ENCODE measurements around the gene MXD1.

The MXD1 gene

DNA sequence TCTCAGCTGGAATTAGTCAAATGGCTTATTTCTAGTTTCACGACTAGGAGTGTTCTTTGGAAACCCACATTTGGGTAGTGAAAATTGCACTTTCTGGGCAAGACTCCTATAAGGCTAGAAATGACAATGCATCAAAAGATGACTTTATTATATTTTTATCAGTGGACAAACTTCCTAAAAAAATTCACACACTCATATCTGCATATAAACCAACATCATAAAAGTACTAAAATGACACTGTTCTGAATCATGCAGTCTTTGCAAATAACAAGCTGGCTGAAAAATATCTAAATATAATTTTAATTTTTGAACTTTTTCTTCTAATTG lies 17.6 kb downstream of the MXD1 start:
- DNase-seq (ENCODE audit: low read depth, low spot score) = no peak
- H3K27ac ChIP-seq = peak overlapping the region; percentile 98

DNA sequence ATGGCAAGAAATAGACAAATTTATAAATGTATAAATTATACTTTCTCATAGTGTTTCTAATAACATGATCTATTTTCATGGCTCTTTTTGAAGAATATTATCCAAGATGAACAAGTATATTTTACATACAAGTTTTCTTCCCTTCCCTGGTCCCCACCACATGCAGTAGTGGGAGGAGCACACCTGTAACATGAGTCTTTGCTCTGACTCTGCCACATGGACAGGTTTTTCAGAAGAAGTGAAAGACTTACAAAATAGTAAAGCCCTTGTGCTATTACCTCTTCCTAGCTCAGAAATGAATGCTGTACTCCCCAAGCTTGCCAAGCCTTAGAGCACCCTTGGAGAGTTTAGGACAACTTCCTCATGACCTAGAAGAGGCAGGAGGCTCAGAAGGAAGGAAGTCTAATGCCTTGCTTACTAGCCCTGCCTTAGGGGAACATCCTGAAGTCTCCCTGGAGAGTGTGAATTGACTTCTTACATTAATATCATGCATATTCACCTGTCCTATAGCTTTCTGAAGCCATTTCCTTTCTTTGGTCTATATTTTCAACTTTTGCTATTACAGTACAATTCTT lies 18.4 kb downstream of the MXD1 start:
- peak overlapping the region; percentile 98 for H3K27ac ChIP-seq
- no peak for DNase-seq (ENCODE audit: low read depth, low spot score)

DNA sequence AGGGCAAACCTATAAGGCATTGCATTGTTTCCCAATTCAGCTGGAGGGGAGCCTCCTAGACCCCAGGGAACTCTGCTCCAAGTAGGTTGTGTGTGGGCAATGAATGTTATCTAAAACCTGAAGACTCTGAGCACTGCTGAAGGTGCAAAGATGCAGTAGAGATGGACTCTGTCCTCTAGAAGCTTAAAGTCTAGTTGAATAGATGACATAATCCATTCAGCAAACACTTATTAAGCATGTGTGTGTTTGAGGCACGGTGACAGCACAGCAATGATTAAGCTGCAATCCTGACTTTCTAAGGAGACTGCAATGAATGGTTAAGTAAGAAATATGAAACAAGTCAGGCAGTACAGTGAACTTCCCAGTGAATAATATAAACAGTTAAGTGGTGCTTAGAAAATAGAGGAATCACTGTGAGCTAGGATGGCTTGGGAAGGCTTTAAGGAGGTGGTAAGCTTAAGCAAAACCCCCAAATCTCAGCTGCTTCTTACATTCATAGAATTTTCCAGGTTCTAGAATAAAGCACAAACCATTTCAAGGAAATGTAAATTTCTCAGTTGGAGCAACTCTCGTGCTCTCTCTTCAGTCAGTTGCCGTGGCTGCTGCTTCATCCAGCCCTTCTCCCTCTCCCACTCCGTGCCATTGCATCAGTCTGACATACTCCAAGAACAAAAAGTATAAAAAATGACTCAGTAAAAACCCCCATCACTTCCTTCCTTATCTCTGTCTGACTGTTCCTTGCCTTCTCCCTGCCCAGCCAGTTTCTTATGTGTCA lies 19.1 kb downstream of the MXD1 start:
- H3K27ac ChIP-seq = peak overlapping the region; percentile 98
- DNase-seq (ENCODE audit: low read depth, low spot score) = peak; percentile 84

DNA sequence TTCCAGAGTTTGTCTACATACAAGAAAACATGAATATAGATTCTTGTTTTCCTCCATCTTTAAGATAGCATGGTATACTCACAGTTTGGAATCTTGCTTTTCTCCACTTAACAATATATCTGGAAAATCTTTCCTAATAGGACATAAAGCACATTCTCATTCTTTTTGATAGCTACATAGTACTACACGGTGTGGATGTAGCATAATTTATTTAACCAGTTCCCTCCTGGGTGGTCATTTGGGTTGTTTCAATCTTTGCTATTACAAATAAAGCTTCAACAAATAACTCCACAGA lies 19.7 kb downstream of the MXD1 start:
- peak overlapping the region; percentile 98 for H3K27ac ChIP-seq
- DNase-seq (ENCODE audit: low read depth, low spot score) = no peak

DNA sequence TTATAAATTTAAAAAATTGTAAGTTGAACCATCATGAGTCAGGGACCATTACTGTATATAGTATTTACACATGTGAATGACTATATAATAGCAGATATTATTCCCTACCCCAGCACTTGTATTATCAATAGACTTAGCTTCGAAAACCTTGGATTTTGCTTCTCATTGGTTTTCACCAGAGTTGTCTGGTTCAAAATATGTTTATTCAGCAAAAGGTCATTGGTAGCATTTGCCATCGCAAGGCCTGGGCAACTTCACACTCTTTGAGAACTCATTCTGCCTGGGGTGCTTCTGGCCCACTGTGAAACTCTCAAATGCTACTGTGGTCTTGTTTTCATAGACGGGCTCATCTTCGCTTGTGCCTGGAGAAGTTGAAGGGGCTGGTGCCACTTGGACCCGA lies 20.1 kb downstream of the MXD1 start:
- no peak for DNase-seq (ENCODE audit: low read depth, low spot score)
- peak overlapping the region; percentile 98 for H3K27ac ChIP-seq

DNA sequence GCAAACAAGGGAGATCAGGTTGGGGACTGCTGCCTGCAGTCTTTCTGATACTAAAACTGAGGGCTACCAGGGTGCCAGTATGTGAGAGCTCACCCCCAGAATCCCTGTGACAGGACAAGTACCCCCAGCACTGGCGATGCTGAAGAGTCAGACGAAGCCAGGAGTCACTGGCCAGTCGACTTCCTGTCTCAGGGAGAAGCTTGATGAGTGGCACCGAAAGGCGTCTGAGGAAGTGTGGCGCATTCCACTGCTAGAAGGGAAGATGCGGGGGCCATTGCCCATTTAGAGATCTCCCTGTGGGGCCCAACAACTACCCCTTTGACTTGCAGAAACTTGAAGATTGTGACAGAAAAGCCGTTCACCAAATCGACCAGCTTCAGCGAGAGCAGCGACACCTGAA lies 22.0 kb downstream of the MXD1 start:
- H3K27ac ChIP-seq = peak overlapping the region; percentile 98
- no peak for DNase-seq (ENCODE audit: low read depth, low spot score)

DNA sequence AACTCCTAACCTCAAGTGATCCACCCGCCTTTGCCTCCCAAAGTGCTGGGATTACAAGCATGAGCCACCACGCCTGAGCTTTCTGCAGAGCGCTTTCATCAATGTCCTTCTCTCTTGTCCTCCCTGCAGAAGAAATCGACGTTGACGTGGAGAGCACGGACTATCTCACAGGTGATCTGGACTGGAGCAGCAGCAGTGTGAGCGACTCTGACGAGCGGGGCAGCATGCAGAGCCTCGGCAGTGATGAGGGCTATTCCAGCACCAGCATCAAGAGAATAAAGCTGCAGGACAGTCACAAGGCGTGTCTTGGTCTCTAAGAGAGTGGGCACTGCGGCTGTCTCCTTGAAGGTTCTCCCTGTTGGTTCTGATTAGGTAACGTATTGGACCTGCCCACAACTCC lies 23.1 kb downstream of the MXD1 start:
- DNase-seq (ENCODE audit: low read depth, low spot score) = no peak
- H3K27ac ChIP-seq = no peak overlapping the region

DNA sequence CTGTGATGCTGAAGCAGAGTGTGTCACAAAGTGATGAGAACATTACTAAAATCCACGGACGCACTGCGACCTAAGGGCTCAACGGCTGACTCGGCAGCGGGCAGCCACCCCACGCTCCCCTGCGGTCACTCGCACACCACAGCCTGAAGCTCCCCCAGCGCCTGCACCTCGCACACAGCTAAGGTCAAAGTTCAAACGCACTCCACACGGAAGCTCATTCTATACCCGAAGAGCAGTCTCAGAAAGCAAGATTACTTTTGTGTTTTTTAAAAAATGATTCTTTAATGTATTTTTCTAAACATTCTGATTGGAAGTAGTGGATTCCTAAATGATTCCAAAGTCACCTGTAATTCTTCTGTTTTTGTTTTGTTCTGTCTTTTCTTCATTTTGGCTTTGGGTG lies 24.8 kb downstream of the MXD1 start:
- no peak for DNase-seq (ENCODE audit: low read depth, low spot score)
- no peak overlapping the region for H3K27ac ChIP-seq

DNA sequence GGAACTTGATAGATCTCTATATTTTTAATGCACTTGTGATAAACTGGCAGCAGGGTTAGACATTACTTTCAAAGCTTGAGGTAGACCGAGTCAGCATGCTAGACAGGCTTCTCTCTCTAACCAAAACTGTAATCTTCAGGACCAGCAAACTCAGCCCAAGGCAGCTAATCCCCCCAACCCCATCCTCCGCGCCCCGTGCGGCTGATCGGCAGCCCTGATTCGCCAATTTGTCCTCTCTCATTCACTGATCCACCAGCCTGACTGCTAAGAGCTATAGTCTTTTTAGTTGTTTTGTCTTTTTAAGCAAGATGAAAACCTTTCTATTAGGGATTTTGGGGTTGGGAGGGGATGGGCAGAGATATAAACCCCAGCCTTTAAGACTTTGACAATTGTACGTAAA lies 25.8 kb downstream of the MXD1 start:
- H3K27ac ChIP-seq = no peak overlapping the region
- no peak for DNase-seq (ENCODE audit: low read depth, low spot score)

DNA sequence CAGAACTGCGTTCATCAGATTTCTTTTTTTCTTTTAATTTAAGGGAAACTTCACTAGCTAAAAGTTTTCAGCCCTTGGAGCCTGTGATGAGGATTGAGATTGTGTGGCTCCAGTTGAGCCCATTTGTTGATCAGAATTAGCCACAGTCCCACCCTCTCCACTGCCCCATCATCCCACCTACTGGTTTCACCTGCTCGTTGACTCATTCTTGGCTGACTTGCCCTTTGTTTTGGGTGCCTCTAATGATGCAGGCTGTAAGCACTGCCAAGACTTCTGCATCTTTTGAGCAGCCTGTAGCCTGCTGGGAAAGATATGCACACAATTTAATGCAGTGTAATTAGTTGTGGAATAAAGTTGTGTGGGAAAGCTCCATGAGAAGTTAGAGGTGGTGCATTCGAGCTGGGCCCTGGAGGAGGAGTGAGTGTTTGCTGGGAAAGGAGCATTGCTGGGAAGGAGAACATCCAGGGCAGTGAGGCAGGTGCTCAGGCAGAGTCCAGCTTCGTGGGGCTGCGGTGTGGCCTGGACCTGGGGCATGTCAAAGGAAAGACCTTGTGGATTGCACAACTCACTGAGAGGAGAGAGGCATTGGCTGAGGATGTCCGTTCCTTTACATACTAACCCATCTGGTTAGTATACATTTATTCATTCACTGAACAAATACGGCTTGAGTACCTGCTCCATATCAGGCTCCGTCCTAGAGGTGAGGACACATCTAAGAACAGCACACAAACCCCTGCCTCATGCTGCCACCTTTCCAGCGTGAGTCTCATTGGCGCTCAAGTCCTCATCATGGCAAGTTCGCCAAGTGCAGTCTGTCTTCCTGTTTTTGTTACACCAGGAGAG lies 28.3 kb downstream of the MXD1 start:
- DNase-seq (ENCODE audit: low read depth, low spot score) = peak; percentile 34
- peak overlapping the region; percentile 98 for H3K27ac ChIP-seq

DNA sequence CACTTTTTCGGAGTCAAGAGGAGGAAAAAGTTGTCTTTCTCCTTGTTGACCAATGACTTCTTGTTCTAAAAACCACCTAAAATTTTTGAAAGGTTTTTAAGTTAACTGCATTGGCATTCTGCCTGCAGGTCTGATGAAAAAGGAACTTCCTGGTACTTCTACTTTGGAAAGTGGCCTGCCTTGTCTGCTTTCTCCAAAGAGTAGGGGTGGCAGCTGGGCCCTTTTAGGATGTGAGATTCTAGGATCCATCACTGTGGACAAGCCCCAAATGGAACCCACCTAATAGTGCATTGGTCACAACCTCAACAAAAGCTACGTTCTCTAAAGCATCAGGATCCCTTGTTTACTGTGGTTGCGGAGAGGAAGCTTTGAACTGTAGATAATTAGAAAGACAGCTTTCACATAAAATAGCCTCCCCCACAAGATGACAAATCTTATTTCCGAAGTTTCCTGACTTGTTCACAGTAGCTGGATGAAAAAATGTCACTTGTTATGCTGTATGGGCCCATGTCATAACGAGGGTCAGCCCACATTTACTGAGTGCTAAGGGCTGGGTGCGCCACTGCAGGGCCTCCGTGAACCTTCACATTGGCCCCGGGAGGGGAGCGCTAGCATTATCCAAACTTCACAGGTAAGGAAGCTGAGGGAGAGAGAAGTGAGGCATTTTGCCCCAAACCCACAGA lies 29.1 kb downstream of the MXD1 start:
- no peak for DNase-seq (ENCODE audit: low read depth, low spot score)
- H3K27ac ChIP-seq = peak overlapping the region; percentile 98

DNA sequence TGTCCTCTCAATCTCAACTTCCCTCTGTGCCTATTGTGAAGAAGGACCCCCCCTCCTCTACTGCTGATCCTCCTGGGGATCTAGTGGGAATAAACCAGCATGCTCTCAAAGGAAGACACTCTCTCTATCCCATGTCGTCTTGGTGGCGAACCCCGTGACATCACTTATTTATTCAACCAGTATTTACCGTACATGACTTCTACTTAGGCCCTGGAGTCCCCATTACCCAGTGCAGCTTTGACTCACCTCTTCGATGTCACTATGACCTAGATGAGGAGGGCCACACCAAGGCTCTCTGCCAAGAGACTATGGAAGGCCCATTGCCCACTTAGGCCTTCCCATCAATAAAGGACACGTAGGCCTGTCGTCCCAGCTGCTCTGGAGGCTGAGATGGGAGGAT lies 29.8 kb downstream of the MXD1 start:
- DNase-seq (ENCODE audit: low read depth, low spot score) = no peak
- H3K27ac ChIP-seq = peak overlapping the region; percentile 98

DNA sequence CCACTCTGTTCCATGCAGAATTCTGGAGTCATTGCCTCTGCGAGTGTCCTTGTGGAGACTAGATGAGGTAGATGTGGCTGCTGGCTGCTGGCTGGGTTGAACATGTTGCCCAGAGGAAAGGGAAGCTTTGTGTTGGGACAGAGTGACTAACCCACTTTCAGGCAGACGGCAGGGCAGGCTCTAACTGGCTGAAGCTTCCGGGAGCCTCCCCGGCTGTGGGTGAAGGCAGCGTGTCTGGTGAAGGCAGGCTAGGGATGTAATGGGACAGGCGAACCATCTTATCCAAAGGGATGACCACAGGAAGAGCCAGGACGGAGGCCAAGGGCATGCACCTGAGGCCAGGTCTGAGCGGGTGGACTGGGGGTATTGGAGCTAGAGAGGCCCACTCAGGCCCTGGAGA lies 30.5 kb downstream of the MXD1 start:
- peak; percentile 78 for DNase-seq (ENCODE audit: low read depth, low spot score)
- H3K27ac ChIP-seq = peak overlapping the region; percentile 98

DNA sequence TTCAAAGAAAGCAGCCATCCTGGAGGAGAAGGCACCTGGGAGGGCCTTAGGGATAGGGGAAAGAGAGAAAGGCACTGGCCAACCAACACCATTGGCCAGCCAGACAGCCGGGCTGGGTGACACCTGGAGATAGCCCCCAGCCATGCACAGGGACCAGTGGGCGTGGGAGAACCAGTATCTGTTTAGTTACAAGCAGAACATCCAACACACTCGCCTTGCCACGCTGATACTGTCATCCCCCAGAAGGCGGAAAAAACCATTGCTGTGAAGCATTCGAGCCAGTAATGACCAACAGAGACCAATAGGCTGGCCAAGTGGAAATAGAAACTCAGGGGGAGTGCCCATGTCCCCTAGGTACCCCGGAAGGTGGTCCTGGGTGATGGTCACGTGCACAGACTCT lies 31.0 kb downstream of the MXD1 start:
- H3K27ac ChIP-seq = peak overlapping the region; percentile 98
- no peak for DNase-seq (ENCODE audit: low read depth, low spot score)

DNA sequence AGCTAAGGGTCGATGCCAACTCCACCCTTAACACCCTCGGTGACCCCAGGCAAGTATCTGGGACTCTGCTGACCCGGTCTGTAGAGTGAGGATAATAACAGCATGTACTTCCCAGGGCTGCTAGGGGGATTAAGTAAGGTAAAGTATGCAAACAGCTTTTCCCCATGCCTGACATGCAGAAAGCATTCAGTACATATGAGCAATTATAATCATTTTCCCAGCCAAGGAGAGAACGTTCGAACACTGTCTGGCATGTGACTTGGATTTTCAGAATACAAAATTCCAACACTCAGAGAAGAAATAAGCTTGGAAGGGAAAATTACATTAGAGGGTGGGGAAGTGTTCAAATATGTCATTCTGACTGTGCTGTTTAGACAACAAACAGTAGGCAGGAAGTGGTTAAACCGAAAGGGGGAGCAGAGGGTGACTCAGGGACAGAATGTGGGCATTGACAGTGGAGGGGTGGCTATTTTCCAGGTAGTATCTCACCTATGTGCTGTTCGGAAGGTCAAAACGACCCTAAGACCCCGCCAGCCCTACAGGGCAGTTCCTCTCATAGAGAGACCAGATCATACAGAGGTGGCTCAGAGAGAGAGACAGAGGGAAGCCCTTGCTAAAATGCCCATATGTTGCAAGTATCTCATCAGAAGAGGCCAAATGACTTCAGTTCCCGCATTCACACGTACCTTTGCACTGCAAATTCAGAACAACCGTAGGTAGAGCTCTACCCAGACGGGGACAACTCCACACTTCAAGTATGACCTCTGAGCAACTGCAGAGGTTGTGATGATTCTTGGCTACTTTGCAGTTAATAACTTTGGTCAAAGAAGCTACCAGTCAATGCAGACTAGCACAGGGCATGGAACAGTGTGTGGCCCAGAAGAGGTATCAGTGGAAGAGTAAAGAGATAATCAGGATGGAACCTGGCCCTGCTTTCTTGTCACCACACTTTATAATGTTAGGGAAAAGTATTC lies 31.7 kb downstream of the MXD1 start:
- peak overlapping the region; percentile 98 for H3K27ac ChIP-seq

DNA sequence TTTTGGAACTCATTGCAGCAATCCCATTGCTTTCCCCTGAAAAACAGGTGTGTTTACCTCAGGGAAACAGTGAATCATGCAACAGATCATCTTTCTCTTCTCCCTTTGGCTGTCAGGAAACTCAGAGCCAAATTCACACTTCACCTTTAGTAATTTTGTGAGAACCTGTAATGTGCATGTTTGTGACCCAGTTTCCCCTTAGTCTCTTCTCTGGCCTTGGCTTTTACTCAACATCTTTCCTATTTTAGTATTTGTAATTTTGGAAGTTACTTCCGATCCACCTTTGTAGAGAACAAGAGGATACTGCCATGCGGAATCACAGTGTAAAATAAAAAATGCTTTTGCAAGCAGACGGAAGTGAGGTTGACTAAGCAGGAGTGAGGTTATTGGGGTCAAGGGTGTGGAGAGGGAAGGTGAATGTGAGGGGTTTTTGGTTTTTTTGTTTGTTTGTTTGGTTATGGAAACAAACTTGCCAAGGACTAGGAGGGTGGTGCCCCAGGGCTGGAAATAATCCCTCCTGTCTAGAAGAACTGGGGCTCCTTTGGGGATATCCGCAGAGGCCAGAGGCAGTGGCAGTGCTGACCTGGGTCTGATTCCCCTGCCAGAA lies 32.5 kb downstream of the MXD1 start:
- no peak for DNase-seq (ENCODE audit: low read depth, low spot score)
- peak overlapping the region; percentile 98 for H3K27ac ChIP-seq

More for the DNA sequence above, 31.7 kb downstream of the MXD1 start:
- DNase-seq (ENCODE audit: low read depth, low spot score) = peak; percentile 41

DNA sequence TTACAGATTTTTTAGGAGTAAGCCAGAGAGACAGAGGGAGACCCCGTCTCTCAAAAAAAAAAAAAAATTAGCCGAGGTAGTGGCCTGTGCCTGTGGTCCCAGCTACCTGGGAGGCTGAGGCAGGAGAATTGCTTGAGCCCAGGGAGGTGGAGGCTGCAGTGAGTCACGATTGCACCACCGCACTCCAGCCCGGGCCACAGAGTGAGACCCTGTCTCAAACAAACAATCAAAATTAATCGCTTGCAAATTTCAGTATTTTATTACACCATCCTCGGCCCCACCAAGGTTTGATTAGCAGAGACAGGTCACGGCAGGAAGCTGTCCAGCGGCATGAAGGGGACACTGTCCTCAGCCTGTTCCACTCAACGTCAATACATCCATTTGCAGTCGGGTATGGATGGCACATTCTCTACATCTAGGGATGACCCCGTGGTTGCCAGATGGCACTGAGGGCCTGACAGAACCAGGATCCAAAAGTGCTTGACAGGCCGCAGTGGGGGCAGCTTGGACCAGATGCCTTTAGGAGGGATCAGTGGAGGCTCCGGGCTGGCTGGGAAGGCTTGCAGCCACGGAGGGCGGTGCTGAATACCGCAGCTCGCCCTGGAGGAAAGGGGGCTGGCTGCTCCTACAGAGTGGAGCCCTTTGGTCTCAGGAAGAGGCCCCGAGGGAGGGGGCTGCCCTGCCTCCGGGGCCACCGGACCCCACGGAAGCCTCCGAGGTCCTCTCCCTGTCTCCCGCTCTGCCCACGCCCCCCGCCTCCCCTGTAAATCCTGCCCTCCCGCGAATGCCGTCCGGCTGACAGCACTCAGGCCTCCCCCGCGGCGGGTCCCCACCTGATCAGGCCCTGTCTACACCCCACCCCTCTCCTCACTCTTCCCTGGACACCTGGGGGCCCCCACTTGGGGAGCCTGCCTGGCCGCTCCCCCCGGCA lies 33.4 kb downstream of the MXD1 start:
- H3K27ac ChIP-seq = peak overlapping the region; percentile 98
- DNase-seq (ENCODE audit: low read depth, low spot score) = no peak

DNA sequence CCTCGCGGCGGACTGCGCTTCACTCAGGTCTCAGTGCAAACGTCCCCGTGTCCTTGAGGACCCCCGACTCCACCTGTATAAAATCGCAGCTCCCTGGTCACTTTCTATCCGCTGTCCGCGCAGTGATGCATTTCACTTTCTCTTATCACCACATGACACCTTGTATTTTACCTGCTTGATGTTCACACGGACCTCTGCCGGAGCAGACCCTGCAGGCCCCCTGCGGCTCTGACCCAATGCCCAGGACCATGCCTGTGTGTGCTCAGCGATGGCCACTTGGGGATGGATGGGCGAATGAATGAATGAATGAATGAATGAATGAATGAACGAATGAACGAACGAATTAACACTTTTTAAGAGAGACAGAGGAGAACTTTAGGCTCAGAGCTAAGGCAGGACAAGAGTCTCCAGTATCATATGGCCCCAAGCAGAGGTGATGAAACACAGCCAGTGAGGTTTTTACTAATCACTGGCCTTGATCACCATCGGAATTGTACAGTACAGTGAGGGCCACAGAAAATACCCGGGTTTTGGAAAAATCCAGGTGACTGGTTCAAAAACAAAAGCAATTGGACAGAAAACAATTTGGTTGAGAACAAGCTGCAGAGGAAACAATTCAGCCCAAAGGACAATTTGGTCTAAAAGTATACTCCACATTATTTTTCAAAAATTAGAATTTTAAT lies 34.2 kb downstream of the MXD1 start:
- DNase-seq (ENCODE audit: low read depth, low spot score) = no peak
- H3K27ac ChIP-seq = no peak overlapping the region

All from epithelial cell of prostate (primary cell).